ENCODE measurements around the gene FYB2.

GRCh38 chr1:56850922-56851321, 31.7 kb upstream of the FYB2 start:
- TF ChIP-seq POLR2A (IDR thresholded peaks at IDR 0.05), result no peak
- no peak for TF ChIP-seq CTCF (IDR thresholded peaks at IDR 0.05)
- no peak for TF ChIP-seq POLR2AphosphoS5 (IDR thresholded peaks at IDR 0.05)
- TF ChIP-seq EP300 (IDR thresholded peaks at IDR 0.05), result no peak
